ENCODE results near the gene CYP26A1.

CYP26A1 gene, protein sequence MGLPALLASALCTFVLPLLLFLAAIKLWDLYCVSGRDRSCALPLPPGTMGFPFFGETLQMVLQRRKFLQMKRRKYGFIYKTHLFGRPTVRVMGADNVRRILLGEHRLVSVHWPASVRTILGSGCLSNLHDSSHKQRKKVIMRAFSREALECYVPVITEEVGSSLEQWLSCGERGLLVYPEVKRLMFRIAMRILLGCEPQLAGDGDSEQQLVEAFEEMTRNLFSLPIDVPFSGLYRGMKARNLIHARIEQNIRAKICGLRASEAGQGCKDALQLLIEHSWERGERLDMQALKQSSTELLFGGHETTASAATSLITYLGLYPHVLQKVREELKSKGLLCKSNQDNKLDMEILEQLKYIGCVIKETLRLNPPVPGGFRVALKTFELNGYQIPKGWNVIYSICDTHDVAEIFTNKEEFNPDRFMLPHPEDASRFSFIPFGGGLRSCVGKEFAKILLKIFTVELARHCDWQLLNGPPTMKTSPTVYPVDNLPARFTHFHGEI

GRCh38 chr10:93073539-93074146 is at the start of gene CYP26A1:
TSS of gene CYP26A1 (plus strand) at chr10:93073893. CDS start at chr10:93073935, 42 bp downstream.
- DNase-seq (ENCODE audit: low spot score), result peak; percentile 65

DNA sequence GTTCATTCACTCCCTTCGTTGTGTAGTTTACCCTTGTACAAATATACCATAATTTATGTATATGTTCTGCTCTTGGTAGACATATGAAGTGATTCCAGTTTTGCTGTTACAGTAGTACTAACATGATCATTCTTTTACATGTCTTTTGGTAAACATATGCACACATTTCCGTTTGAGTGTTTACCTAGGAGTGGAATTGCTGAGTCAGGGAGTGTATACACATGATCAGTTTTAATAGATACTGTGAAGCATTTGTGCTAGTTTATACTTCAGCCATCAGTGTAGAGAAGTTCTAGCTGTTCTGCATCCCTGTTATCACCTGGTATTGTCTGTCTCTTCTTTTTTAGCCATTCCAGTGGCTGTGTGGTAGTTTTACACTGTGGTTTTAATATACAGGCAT is 47.6 kb upstream of the CYP26A1 start:
- no peak for DNase-seq (ENCODE audit: low spot score)

DNA sequence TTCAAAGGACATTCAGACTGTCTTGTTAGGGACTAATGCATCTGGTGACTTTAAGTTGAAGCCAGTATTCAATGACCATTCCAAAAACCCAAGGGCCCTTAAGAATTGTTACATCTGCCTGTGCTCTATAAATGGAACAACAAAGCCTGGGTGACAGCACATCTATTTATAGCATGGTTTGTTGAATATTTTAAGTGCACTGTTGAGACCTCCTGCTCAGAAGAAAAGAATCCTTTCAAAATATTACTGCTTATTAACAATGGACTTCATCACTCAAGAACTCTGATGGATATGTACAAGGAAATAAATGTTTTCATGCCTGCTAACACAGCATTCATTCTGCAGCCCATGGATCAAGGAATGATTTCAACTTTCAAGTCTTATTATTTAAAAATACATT is 46.2 kb upstream of the CYP26A1 start:
- DNase-seq (ENCODE audit: low spot score), result no peak

- DNase-seq (ENCODE audit: low spot score), result no peak
Observed at GRCh38 chr10:93028883-93029282, 44.8 kb upstream of the CYP26A1 start.

GRCh38 chr10:93030409-93030808 is 43.3 kb upstream of the CYP26A1 start:
- no peak for DNase-seq (ENCODE audit: low spot score)

- DNase-seq (ENCODE audit: low spot score), result no peak
Observed at GRCh38 chr10:93032105-93032808, 41.4 kb upstream of the CYP26A1 start.

DNA sequence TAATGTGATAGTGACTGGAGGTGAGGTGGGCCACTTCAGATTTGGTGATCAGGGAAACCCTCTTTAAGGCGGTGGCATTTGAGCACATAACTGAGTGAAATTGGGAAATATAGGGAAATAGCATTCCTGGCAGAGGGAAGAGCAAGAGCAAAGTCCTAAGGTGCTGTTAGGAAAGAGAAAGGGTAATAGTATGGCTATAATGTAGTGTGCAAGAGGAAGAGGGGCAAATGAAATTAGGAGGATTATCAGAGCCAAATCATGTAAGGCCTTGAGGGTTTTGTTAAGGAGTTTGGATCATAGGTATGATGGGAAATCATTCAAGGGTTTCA is 40.9 kb upstream of the CYP26A1 start:
- no peak for DNase-seq (ENCODE audit: low spot score)

DNA sequence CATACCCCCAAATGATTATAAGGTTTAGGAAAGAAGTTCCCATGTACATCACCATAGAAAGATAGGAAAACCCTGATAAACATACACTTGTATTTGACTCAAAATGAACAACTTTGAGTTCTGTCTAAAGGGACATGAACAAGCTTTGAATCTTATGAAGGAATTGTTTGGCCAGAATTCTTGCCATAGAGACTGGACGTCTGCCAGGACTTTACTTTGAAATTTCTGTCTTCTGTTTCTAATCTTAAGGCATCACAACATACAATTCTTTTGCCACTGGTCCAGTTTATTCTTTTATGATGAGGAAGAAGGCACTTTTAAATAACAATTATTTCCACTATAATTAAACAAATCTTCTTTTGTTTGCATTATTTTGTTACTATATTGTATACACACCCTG is 39.3 kb upstream of the CYP26A1 start:
- no peak for DNase-seq (ENCODE audit: low spot score)

- DNase-seq (ENCODE audit: low spot score), result no peak
Observed at GRCh38 chr10:93039110-93039509, 34.6 kb upstream of the CYP26A1 start.

DNA sequence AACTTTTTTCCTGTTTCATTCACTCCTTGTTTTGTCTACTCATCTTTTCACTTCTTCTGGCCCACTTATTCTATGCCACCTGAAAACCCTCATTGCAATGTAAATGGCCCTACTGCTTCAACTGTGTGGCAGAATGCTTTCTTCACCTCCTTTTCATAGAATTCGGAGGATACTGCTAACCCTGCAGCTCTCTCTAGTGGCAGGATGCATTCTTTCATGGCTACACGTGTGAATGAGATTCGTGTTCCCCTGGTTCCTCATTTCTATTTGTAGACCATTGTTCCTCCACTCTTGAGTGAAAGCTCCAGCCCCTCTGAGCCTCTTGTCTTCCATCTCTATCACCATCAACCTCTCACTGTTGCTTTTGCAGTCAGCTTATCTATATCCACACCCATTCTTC is 34.0 kb upstream of the CYP26A1 start:
- DNase-seq (ENCODE audit: low spot score), result no peak

DNA sequence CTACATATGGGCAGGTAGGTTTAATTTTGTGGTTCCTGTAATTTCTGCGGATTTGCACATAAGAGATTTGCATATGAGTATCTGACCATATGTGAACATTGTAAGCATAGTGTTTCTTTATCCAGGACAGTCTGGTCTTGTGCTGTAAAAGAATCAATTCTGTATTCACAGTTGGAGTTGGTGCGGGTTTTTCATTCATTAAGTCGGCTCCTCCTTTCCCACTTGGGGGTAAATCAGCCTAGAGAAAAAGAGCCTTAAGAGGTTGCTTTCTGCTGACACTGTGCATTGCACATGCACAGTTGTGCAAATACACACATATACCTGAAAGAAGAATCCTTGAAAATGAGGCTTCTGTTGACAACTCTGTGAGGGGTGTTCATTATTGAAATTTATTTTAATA is 19.2 kb upstream of the CYP26A1 start:
- no peak for DNase-seq (ENCODE audit: low spot score)

DNA sequence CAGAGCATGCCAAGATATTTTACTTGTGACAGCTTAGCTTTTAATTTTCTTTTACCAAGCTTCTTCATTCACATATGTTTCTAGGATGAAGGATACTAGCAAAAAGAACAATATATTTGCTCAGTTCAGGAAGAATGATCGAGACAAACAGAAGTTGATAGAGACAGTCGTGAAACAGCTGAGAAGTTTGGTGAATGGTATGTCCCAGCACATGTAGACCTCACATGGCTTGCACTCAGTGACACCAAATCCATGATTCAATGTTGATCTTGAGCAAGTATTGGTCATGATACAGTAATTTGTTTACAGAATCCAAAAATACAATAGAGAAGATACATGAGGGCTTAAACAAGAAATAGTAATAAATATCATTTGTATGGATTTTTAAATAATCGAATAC is 15.6 kb upstream of the CYP26A1 start:
- no peak for DNase-seq (ENCODE audit: low spot score)

DNA sequence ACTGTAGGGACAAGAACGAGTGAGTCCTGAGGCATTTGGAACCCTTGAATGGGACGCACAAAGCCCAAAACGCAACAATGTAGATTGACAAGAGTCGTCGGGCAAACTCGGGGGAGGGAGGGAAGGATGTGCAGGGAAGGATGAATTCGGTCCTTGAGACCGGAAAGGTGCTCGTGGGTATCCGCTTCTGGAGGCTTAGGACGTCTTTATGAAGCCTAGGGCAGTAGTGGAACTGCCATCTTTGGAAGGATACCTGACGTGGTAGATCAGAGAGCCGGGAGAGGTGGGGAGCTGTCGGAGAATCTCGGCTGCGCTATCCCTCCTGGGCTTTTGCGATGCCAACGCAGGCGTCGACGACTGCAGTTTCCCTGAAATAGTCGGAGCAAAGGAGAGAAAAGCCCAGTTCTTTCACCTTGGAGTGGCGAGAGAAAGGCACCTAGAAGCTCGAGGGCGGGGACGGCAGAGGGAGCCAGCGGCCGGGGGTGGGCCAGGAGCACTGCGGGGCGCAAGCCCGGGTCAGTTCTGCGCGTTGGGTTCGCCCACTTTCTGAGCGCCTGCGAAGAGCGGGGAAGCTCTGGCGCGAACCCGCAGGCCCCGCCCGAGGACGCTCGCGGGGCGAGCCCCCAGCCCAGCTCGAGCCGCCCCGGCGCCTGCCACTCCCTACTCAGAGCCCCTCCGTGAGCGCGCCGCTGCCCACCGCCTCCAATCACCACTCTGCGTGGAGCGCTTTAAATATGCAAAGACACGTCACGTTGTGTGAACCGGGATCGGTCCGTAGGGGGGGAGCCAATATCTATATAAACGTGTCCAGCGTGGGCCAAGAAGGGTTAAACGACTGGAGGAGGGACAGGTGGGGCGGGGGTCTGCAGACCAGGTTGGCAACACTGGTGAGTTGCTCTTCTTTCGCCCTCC is 13.5 kb upstream of the CYP26A1 start, which contains the start of gene CYP26C1:
CYP26C1 (plus strand) TSS at position 824 of the 912 bp plus-strand sequence. CDS start 466 bp downstream, outside the sequence.
- DNase-seq (ENCODE audit: low spot score), result no peak

- no peak for DNase-seq (ENCODE audit: low spot score)
Observed at GRCh38 chr10:93060887-93061593, 12.7 kb upstream of the CYP26A1 start.

DNA sequence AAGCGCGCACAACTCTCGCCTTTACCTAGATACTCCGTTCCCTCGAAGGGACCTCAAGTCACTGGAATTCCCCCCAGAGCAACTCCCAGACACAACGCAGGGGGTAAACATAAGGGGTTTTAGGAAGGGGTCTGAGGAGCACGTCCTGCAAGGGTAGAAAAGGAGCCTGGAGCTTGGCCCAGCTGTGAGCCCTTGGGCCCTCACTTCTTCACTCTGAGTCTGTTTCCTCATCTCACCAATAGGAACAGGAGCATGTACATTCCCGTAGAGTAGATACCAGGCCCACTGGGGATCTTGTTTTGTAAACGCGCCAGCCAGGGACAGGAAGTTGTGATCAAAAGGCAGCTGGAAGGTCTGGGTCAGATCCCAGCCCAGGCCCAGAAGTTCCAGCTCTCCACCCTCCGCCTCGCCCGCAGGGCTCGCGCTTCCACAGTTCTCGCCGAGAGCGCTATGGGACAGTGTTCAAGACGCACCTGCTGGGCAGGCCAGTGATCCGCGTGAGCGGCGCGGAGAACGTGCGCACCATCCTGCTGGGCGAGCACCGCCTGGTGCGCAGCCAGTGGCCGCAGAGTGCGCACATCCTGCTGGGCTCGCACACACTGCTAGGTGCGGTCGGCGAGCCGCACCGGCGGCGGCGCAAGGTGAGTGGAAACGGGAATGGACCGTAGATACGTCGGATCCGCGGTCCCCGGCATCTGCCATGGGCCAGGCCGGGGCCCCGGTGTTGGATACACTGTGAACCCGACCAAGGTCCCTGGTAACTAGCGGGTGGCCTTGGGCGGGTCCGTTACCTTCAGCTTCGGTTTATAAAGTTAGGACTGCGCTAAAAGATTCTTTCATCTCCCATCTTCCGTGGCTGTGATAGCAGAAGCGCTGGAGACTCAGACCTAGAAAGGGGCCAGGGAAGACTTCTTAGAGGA is 11.8 kb upstream of the CYP26A1 start:
- no peak for DNase-seq (ENCODE audit: low spot score)

DNA sequence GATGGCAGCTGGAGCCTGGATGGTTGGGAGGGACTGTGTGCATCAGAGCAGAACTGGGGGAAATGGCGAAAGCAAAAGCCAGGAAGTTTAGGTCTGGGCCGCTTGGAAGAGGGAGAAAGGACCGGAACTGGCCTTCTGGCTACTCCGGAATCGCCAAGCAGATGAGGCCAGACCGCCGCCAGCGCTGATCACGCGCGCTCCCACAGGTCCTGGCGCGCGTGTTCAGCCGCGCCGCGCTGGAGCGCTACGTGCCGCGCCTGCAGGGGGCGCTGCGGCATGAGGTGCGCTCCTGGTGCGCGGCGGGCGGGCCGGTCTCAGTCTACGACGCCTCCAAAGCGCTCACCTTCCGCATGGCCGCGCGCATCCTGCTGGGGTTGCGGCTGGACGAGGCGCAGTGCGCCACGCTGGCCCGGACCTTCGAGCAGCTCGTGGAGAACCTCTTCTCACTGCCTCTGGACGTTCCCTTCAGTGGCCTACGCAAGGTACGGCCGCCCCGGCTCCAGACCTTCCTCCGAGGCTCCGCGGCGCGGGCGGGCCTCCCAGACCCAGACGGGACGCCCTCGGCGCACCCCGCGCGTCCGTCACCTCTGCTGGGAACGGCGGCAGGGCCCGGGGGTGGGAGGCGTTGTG is 11.1 kb upstream of the CYP26A1 start:
- DNase-seq (ENCODE audit: low spot score), result no peak

DNA sequence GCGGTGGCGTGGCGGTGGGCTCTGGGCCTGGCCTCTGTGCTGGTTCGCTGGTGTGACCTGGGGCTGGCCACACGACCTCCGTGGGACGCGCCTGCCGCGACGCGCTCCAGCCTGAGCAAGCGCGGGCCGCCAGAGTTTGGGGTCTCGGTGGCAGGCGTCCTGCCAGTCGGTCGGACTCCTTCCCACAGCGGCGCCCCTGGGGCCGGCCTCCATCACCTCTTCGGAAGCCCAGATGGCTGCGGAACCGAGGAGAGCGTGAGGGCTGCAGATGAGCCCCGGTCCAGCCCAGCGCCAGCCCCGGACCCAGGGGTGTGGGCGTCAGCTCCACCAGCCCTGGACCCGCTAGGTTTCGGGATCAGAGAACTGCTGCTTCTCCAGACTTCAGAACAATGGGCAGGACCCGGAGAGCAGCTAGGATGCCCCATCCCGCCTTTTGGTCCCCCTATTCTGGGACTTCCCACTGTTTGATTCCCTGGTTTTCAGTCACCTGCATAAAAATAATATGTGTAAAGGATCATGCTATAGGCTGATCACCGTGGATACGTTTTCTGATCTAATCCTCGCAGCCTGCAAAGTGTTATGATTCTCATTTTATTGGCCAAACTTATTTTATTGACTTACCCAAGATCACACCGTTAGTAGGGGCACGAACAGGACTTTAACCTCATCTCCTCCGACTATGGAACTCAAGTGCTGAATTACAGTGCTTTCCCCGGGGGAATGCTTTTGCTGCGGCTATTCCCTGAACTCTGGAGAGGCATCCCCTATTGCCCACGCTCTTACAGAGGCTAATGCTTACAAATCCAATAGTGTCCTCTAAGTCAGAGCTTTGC is 10.3 kb upstream of the CYP26A1 start:
- DNase-seq (ENCODE audit: low spot score), result peak; percentile 48

DNA sequence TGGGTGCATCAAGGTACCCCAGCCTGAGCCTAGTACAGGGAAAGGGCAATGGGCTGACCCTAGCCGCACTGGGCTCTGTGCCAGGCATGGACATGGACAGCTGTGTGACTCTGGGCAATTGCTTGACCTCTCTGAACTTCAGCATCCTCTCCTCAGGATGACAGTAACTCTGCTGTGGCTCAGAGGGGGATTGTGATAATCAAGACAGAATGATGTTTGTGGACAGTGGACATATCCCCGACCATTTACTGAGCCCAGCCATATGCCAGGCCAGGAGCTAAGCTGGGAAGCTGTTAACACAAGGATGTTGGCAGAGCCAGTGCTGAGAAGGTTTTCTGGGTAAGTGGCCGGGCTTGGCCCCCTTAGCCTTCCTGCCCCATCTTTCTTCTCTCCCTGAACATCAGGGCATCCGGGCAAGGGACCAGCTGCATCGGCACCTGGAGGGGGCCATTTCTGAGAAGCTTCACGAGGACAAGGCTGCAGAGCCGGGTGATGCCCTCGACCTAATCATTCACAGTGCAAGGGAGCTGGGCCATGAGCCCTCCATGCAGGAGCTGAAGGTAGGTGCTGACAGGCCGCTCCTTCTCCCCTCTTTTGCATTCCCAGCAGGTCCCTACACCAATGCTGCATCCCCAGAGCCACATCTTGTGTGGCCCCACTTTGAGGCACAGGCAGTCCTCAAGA is 9.6 kb upstream of the CYP26A1 start:
- peak; percentile 59 for DNase-seq (ENCODE audit: low spot score)
